Neural progenitor cell (in vitro differentiated cells): Measurements from ENCODE around the gene SLC18A3.
A peak's percentile ranks its signal among the peaks of the same experiment; 100 is the strongest.

Source experiments
- CTCF ChIP-seq: fragments of 200-600 bp; sonication (generic); IDR thresholded peaks from 2 replicates; pipeline ENCODE4 v1.5.1; 2017; ENCODE audit warnings: antibody characterized with exemption, mild to moderate bottlenecking
- EZH2 ChIP-seq: fragments of 200-600 bp; sonication (generic); IDR thresholded peaks from 2 replicates; pipeline ENCODE4 v1.6.1; 2017; ENCODE audit warnings: antibody characterized with exemption, mild to moderate bottlenecking, moderate library complexity
- EZH2phosphoT487 ChIP-seq: fragments of 200-600 bp; sonication (generic); IDR thresholded peaks from 2 replicates; pipeline ENCODE4 v1.6.1; 2017; ENCODE audit warnings: antibody characterized with exemption

- no peak for TF ChIP-seq CTCF
- TF ChIP-seq EZH2: peak; percentile 20
- no peak for TF ChIP-seq EZH2phosphoT487
These were observed 1.9 kb downstream of the SLC18A3 start for GRCh38 chr10:49611816-49612512.
